CD4-positive, alpha-beta T cell treated with Interleukin-12 subunit alpha and Interleukin-12 subunit beta, for 1 hour (primary cell): Measurements from ENCODE around the gene CSMD2.

Source experiments
- DNase-seq: peaks from one replicate; pipeline ENCODE4 v3.0.0-alpha.2; 2020

Gene CSMD2

GRCh38 chr1:33660244-33660643 lies 504.8 kb downstream of the CSMD2 start:
- DNase-seq = no peak

- DNase-seq = no peak
These were observed 505.4 kb downstream of the CSMD2 start for GRCh38 chr1:33659641-33660040.

- no peak for DNase-seq
These were observed 507.2 kb downstream of the CSMD2 start for GRCh38 chr1:33657833-33658232.

- no peak for DNase-seq
These were observed 508.5 kb downstream of the CSMD2 start for GRCh38 chr1:33656467-33657005.

GRCh38 chr1:33655496-33655895 lies 509.5 kb downstream of the CSMD2 start:
- no peak for DNase-seq

GRCh38 chr1:33654267-33654834 lies 510.7 kb downstream of the CSMD2 start:
- DNase-seq = no peak

- no peak for DNase-seq
These were observed 511.8 kb downstream of the CSMD2 start for GRCh38 chr1:33653226-33653625.

GRCh38 chr1:33650708-33651107 lies 514.3 kb downstream of the CSMD2 start:
- no peak for DNase-seq

- no peak for DNase-seq
These were observed 515.3 kb downstream of the CSMD2 start for GRCh38 chr1:33649759-33650158.

GRCh38 chr1:33643216-33643615 lies 521.8 kb downstream of the CSMD2 start:
- DNase-seq = no peak

GRCh38 chr1:33641104-33641830 lies 523.8 kb downstream of the CSMD2 start:
- DNase-seq = no peak

- DNase-seq = no peak
These were observed 524.8 kb downstream of the CSMD2 start for GRCh38 chr1:33640114-33640660.

GRCh38 chr1:33637846-33638440 lies 527.1 kb downstream of the CSMD2 start:
- no peak for DNase-seq

GRCh38 chr1:33636209-33636608 lies 528.8 kb downstream of the CSMD2 start:
- no peak for DNase-seq

GRCh38 chr1:33635336-33636012 lies 529.6 kb downstream of the CSMD2 start:
- DNase-seq = no peak

- peak; percentile 4 for DNase-seq
These were observed 530.2 kb downstream of the CSMD2 start for GRCh38 chr1:33634806-33635205.

GRCh38 chr1:33634143-33634542 lies 530.9 kb downstream of the CSMD2 start:
- no peak for DNase-seq

GRCh38 chr1:33633019-33633801 lies 531.8 kb downstream of the CSMD2 start:
- peak; percentile 79 for DNase-seq

- DNase-seq = no peak
These were observed 534.3 kb downstream of the CSMD2 start for GRCh38 chr1:33630686-33631085.

GRCh38 chr1:33626801-33627200 lies 538.2 kb downstream of the CSMD2 start:
- DNase-seq = no peak

- DNase-seq = no peak
These were observed 539.8 kb downstream of the CSMD2 start for GRCh38 chr1:33624991-33625870.
